ENCODE measurements around the gene GDF10. TPM values are rescaled to one million over a fixed set of nuclear protein-coding genes. Genes with fewer than 3 reads are reported as not detected.

The GDF10 gene
- total RNA-seq, 4 donors from 2014 or later = 3.6 to 9.6 (median 7.3) TPM

DNA sequence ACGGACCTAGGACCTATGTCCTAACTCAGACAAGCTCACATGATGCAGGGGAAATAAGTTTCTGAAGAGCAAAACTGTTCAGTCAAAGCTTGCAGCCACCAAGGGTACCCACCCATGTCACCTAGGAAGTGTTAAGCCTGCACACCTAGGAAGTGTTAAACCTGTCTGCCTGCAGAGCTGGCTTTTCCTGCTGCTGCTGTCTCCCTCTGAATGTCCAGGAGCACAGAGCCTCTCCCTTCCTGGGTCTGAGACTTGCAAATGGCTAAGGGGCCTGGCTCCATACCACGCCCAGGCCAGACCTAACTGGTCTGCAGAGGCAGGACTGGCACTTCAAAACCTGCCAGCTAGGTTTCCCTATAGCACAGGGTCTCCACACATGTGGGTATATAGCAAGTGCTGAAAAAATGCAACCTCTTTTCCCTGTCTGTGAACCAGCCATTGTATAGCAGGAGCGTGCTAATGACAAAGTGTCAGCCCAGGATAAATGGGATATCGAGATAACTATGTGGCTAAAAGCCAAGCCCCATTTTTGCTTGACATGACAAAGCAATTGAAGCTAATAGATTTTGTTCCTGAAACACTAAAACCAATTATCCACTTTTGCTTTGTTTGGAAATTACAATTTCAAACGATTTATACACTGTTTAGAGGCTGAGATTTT lies 23.8 kb downstream of the GDF10 start:
- H3K36me3 ChIP-seq = no peaks in the 10 kb centered on the region
- no peak overlapping the region for H3K27ac ChIP-seq
- intact Hi-C loops (cut with DNase I) = no loop called here
- H3K4me3 ChIP-seq (replicated peaks in 1 of 3) = no peak overlapping the region
- 73 to 77% methylated on average over 5 of the region's 5 CpGs for WGBS, 2 donors
- no peaks in the 10 kb centered on the region for H3K9me3 ChIP-seq
- no peak for DNase-seq
- H3K4me1 ChIP-seq = no peaks in the 10 kb centered on the region
- TF ChIP-seq, protein P1, sequence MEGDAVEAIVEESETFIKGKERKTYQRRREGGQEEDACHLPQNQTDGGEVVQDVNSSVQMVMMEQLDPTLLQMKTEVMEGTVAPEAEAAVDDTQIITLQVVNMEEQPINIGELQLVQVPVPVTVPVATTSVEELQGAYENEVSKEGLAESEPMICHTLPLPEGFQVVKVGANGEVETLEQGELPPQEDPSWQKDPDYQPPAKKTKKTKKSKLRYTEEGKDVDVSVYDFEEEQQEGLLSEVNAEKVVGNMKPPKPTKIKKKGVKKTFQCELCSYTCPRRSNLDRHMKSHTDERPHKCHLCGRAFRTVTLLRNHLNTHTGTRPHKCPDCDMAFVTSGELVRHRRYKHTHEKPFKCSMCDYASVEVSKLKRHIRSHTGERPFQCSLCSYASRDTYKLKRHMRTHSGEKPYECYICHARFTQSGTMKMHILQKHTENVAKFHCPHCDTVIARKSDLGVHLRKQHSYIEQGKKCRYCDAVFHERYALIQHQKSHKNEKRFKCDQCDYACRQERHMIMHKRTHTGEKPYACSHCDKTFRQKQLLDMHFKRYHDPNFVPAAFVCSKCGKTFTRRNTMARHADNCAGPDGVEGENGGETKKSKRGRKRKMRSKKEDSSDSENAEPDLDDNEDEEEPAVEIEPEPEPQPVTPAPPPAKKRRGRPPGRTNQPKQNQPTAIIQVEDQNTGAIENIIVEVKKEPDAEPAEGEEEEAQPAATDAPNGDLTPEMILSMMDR (IDR thresholded peaks at IDR 0.05) = no peak
- TF ChIP-seq POLR2A (IDR thresholded peaks at IDR 0.05) = no peak
- H3K27me3 ChIP-seq = no peaks in the 10 kb centered on the region

DNA sequence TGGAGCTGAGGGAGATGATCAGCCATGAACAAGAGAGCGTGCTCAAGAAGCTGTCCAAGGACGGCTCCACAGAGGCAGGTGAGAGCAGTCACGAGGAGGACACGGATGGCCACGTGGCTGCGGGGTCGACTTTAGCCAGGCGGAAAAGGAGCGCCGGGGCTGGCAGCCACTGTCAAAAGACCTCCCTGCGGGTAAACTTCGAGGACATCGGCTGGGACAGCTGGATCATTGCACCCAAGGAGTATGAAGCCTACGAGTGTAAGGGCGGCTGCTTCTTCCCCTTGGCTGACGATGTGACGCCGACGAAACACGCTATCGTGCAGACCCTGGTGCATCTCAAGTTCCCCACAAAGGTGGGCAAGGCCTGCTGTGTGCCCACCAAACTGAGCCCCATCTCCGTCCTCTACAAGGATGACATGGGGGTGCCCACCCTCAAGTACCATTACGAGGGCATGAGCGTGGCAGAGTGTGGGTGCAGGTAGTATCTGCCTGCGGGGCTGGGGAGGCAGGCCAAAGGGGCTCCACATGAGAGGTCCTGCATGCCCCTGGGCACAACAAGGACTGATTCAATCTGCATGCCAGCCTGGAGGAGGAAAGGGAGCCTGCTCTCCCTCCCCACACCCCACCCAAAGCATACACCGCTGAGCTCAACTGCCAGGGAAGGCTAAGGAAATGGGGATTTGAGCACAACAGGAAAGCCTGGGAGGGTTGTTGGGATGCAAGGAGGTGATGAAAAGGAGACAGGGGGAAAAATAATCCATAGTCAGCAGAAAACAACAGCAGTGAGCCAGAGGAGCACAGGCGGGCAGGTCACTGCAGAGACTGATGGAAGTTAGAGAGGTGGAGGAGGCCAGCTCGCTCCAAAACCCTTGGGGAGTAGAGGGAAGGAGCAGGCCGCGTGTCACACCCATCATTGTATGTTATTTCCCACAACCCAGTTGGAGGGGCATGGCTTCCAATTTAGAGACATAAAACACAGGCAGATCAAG lies 25.6 kb downstream of the GDF10 start:
- Histone ChIP-seq H3K4me3 (replicated peaks in 1 of 3) (no peak overlapping the region), H3K27ac (no peak overlapping the region), H3K9me3 (no peaks in the 10 kb centered on the region), H3K27me3 (no peaks in the 10 kb centered on the region), H3K4me1 (no peaks in the 10 kb centered on the region), H3K36me3 (no peaks in the 10 kb centered on the region)
- 91 to 93% methylated on average over 29 to 30 of the region's 30 CpGs for WGBS, 2 donors
- DNase-seq = no peak
- TF ChIP-seq POLR2A (IDR thresholded peaks at IDR 0.05) = no peak
- TF ChIP-seq, protein P1 (IDR thresholded peaks at IDR 0.05) = no peak
- intact Hi-C loops (cut with DNase I) = no loop called here

DNA sequence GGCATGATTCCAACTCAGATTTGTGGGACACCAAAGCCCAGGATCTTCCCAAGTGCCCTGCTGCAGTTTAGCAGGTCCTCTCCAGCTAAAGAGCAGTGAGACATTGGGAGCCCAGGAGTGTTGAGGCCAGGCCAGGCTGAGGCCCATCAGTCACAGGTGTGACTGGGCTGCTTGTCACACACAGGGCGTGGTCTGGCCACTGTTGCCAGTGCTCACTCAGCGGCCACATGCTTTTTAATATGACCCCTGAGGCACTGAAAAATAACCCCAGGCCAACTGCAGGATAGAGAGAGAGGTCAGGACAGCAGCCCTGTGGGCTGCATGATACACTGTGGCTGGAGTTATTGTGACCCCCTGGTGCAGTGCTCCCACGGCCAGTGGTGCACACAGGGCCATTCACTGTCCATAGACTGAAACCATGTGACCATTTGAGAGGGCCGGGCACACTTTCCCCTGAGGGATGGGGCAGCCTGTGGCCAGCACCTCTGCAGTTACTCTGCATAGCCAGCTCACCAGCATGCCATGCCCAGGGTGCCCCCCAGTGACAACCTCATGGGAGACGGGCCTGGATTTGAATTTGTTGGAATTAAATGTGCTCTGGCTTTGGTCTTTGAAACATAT lies 26.4 kb downstream of the GDF10 start:
- H3K27ac ChIP-seq = no peak overlapping the region
- TF ChIP-seq, protein P1 (IDR thresholded peaks at IDR 0.05) = no peak
- no peak for TF ChIP-seq POLR2A (IDR thresholded peaks at IDR 0.05)
- no peak overlapping the region for H3K4me3 ChIP-seq (replicated peaks in 1 of 3)
- intact Hi-C loops (cut with DNase I) = no loop called here
- DNase-seq = no peak
- no peaks in the 10 kb centered on the region for H3K36me3 ChIP-seq
- 67 to 71% methylated on average over 2 to 5 of the region's 5 CpGs for WGBS, 2 donors
- H3K9me3 ChIP-seq = no peaks in the 10 kb centered on the region
- H3K27me3 ChIP-seq = no peaks in the 10 kb centered on the region
- H3K4me1 ChIP-seq = no peaks in the 10 kb centered on the region

DNA sequence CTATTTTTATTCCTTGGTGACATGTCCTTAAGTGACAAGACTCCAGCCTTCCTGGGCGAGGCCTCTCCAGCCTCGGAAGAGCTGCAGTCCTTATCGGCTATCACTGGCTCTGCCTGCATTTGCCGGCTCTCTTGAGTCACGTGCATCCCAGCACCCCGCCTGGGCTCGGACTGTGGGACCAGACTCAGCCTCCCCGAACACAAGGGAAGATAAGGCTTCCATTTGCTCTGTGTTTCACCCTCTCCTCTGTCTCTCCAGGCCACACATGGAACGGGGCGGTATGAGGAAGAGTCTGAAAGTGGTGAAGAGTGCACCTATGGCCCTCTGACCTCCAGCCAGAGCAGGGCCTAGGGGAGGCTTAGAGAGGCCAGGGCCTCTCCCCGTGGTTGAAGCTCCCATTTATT lies 26.9 kb downstream of the GDF10 start:
- no peak for DNase-seq
- Histone ChIP-seq H3K36me3 (no peaks in the 10 kb centered on the region), H3K27me3 (no peaks in the 10 kb centered on the region), H3K4me1 (no peaks in the 10 kb centered on the region), H3K9me3 (no peaks in the 10 kb centered on the region), H3K27ac (no peak overlapping the region), H3K4me3 (replicated peaks in 1 of 3) (no peak overlapping the region)
- intact Hi-C loops (cut with DNase I) = no loop called here
- no peak for TF ChIP-seq POLR2A (IDR thresholded peaks at IDR 0.05)
- TF ChIP-seq, protein P1 (IDR thresholded peaks at IDR 0.05) = no peak
- WGBS, 2 donors = 72 to 85% methylated on average over 11 of the region's 11 CpGs
